AG04449 (cell line): ENCODE measurements around the gene TOMM70.

Experiments used
- CTCF ChIA-PET: fragments of 350-600 bp; formaldehyde crosslinking; extraction: SDS; loops from one replicate; lab custom pipeline; 2021; ENCODE audit warnings: antibody characterized with exemption; lab: Yijun Ruan, JAX
- POLR2A ChIA-PET: fragments of 400-600, 350-600 bp; formaldehyde crosslinking; extraction: SDS; loops from one replicate; lab custom pipeline; 2020; ENCODE audit warnings: antibody characterized with exemption, inconsistent platforms; lab: Yijun Ruan, JAX
- DNase-seq: peaks from one replicate; pipeline ENCODE4 v3.0.0-alpha.2; 2010; ENCODE audit warnings: low read depth, low spot score
- H3K4me3 ChIP-seq: 2 replicates; pipeline ENCODE4 v1.5.1; 2011; ENCODE audit warnings: low read depth, mild to moderate bottlenecking, control low read depth, low read length
- TF ChIP-seq, protein P1 (sequence below): IDR thresholded peaks from one replicate; pipeline ENCODE4 v1.5.1; 2011; ENCODE audit warnings: mild to moderate bottlenecking, moderate library complexity, low read length, control low read depth, inconsistent platforms; ENCODE audit not compliant: insufficient read depth; ENCODE audit errors: missing control alignments

The TOMM70 gene

DNA sequence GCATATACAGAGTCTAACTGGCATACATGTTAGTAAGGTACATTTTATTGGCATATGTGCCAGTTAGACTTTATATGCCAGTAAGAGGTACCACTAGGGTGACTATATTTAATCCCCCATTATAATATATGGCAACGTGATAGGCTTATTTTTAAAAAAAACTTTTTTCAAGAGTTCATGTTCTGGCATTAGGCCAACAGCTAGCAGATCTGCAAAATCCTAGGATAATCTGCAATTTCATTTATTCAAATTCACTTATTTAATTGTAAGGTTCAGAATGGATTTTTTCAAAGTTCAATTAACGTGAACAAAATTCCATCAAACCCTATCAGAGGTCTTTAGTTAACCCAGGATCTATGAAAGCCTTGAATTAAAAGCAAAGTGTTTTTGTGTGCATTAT lies 34.5 kb downstream of the TOMM70 start:
- POLR2A ChIA-PET: no interaction called here
- H3K4me3 ChIP-seq: no peak overlapping the region
- DNase-seq: no peak
- TF ChIP-seq, protein P1, sequence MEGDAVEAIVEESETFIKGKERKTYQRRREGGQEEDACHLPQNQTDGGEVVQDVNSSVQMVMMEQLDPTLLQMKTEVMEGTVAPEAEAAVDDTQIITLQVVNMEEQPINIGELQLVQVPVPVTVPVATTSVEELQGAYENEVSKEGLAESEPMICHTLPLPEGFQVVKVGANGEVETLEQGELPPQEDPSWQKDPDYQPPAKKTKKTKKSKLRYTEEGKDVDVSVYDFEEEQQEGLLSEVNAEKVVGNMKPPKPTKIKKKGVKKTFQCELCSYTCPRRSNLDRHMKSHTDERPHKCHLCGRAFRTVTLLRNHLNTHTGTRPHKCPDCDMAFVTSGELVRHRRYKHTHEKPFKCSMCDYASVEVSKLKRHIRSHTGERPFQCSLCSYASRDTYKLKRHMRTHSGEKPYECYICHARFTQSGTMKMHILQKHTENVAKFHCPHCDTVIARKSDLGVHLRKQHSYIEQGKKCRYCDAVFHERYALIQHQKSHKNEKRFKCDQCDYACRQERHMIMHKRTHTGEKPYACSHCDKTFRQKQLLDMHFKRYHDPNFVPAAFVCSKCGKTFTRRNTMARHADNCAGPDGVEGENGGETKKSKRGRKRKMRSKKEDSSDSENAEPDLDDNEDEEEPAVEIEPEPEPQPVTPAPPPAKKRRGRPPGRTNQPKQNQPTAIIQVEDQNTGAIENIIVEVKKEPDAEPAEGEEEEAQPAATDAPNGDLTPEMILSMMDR: no peak
- CTCF ChIA-PET: no interaction called here

DNA sequence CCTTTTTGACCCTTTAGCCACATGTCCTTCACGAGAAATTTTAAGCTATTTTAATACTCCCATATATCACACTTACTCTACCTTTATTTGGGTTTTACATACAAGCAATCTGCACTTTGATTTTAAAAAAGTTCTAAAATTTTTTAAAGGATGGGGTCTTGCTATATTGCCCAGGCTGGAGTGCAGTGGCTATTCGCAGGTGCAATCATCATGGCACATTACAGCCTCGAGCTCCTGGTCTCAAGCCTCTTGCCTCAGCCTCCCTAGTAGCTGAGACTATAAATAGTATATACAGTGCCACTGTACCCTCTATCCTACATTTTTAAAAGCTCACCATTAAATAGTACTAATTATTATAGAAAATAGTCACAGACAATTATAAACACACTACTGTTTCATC lies 36.5 kb downstream of the TOMM70 start:
- H3K4me3 ChIP-seq: no peak overlapping the region
- TF ChIP-seq, protein P1: no peak
- no peak for DNase-seq
- ChIA-PET POLR2A (interaction anchor here (0.9 kb wide), 1 partner anchor 9 kb away, joined by 4 read pairs; no protein-coding TSS in a partner anchor), CTCF (interaction anchor here (0.7 to 1.6 kb wide), 3 partner anchors 14 to 533 kb away, joined by 3 read pairs; no protein-coding TSS in a partner anchor)

DNA sequence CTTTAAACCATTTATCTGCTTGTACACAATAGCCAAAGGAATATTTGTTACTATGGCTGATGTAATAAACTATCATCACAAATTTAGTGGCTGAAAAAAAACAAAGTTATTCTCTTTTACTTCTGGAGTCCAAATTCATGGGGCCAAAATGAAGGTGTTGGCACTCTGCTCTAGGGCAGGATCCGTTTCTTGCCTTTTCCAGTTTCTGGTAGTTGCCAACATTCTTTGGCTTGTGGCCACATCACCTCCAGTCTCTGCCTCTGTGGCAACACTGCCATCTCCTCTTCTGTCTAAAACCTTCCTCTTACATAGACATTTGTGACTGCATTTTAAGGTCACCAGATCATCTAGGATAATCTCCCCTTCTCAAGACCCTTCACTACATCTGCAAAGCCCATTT lies 39.0 kb downstream of the TOMM70 start:
- DNase-seq: no peak
- ChIA-PET CTCF (interaction anchor here (1.2 kb wide), 1 partner anchor 13 kb away, joined by 4 read pairs; no protein-coding TSS in a partner anchor), POLR2A (no interaction called here)
- H3K4me3 ChIP-seq: no peak overlapping the region
- TF ChIP-seq, protein P1: no peak

DNA sequence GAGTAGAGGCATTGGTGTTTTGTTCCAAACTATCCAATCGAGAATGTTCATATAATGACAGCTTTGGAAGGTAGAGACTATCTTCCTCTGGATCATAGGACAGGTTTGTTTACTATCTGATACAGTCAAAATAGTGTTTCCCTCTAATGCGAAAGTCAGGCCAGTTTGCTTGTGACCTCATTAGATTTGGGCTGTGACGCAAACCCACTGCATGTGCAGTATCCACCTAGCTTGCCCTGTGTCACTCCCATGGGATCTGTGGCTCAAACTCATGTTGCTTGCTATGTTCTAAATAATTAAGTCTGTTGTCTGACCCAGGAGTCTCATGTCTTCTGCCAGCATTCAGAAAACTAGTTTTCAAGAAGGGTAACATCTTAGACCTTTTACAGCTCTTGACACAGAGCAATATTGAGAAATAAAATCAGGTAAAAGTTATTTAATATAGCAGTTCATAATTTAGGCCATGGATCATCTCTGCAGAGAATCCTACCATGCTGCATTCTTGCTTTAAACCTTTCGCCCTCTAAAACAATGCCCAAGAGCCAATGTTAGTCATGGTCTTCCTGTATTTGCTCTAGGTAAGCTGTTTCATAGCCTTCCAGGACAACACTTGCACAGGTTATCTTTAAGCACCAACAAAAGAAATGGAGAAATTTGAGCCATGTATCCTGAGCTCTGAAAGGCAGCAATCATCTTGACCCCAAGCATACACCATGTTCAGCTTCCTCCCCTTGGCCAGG lies 40.0 kb downstream of the TOMM70 start:
- POLR2A ChIA-PET: no interaction called here

DNA sequence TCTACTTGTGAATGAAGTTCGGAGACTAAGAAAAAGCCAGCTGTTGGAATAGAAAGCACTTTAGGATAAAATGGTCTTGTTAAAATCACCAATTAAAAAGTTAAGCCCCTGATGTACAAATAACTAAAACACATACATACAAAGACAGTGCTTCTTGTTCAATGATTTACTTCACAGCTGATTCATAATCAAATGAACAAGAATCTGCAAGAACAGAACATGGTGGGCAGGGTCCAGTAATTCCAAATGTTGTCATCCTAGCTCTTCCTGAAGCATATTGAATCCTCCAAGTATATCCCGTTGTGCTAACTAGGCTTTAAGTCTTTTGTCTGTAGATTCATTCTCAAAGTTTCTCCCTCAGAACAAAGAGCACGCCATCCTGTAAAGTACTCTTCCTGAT lies 41.9 kb downstream of the TOMM70 start:
- TF ChIP-seq, protein P1: no peak
- CTCF ChIA-PET: interaction anchor here (1.3 kb wide), 1 partner anchor 9 kb away, joined by 3 read pairs; no protein-coding TSS in a partner anchor
- no peak for DNase-seq
- H3K4me3 ChIP-seq: no peak overlapping the region
- POLR2A ChIA-PET: no interaction called here

More for the DNA sequence above, 40.0 kb downstream of the TOMM70 start:
- CTCF ChIA-PET: interaction anchor here (1.0 to 1.3 kb wide), 3 partner anchors 11 to 16 kb away, joined by 3 to 4 read pairs (median 3); no protein-coding TSS in a partner anchor
- H3K4me3 ChIP-seq: no peak overlapping the region
- DNase-seq: no peak
- TF ChIP-seq, protein P1: no peak

DNA sequence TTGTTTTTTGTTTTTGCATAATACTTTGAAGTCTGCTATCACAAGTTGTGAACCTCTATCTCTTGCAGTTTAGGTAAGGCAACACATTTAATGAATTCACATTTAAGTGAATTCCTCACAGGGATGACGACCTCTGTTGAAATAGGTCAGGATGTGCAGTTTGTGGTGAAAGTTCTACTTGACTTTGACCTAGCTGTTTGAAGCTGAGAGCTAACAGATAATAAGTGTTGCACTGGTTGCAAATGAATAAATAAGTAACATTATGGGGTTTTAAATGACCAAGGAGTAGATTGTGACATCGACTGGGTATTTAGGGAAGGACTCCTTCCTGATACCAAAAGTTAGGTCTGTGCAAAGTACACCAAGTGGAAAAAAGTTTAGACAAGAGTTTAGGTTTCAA lies 42.5 kb downstream of the TOMM70 start:
- TF ChIP-seq, protein P1: no peak
- DNase-seq: no peak
- H3K4me3 ChIP-seq: no peak overlapping the region
- ChIA-PET POLR2A (no interaction called here), CTCF (no interaction called here)
